Sigmoid colon (tissue), 7 donors: ENCODE data around the gene DNAJC21. TPM values are rescaled to one million over a fixed set of nuclear protein-coding genes. Genes with fewer than 3 reads are reported as not detected.
A peak's percentile ranks its signal among the peaks of the same experiment; 100 is the strongest.

ENCODE experiments used
- DNase-seq: peaks from one replicate; pipeline ENCODE4 v3.0.0-alpha.2; 2019
- H3K27ac ChIP-seq, 4 donors: fragments of 200-600 bp; sonication (generic); one replicate each; pipeline ENCODE4 v1.5.1; 2016 to 2019; ENCODE audit warnings: mild to moderate bottlenecking in 1 of 4
- H3K27me3 ChIP-seq, 3 donors: fragments of 200-600 bp; sonication (generic); one replicate each; pipeline ENCODE4 v1.5.1; 2019; ENCODE audit warnings: mild to moderate bottlenecking in 1 of 3
- H3K36me3 ChIP-seq, 4 donors: fragments of 200-600 bp; sonication (generic); one replicate each; pipeline ENCODE4 v1.5.1; 2016 to 2019
- H3K4me1 ChIP-seq, 4 donors: fragments of 200-600 bp; sonication (generic); one replicate each; pipeline ENCODE4 v1.5.1; 2017 to 2019
- H3K4me3 ChIP-seq, 4 donors: fragments of 200-600 bp; sonication (generic); one replicate each; pipeline ENCODE4 v1.5.1; 2017 to 2019; ENCODE audit warnings: mild to moderate bottlenecking in 2 of 4, moderate library complexity in 1 of 4
- H3K9me3 ChIP-seq, 4 donors: fragments of 200-600 bp in 3 of 4; sonication (generic) in 3 of 4; one replicate each; pipeline versions ENCODE4 v1.5.1 to v1.6.1; 2013 to 2019
- EP300 ChIP-seq, 4 donors: sonication (generic); formaldehyde crosslinking; IDR thresholded peaks; one replicate each; pipeline ENCODE4 v1.6.1; 2017; ENCODE audit warnings: antibody characterized with exemption in 4 of 4
- POLR2A ChIP-seq, 2 donors: fragments of 450-650 bp; IDR thresholded peaks; one replicate each; pipeline ENCODE4 v1.6.1; 2016; ENCODE audit warnings: antibody characterized with exemption in 2 of 2, mild to moderate bottlenecking in 2 of 2, moderate library complexity in 2 of 2
- POLR2AphosphoS5 ChIP-seq, 4 donors: sonication (generic); formaldehyde crosslinking; IDR thresholded peaks; one replicate each; pipeline ENCODE4 v1.6.1; 2017; ENCODE audit warnings: antibody characterized with exemption in 4 of 4
- WGBS, 2 donors: extraction: QIAGEN DNeasy Blood & Tissue Kit; methylation state at CpG; one replicate each; pipeline ENCODE4 v1.1.7; 2013; 5-methylcytosine and 5-hydroxymethylcytosine counted together
- intact Hi-C: fragments of 100-400 bp; cut with DNase I; formaldehyde crosslinking; loops from one replicate; pipeline ENCODE4 v1.15.1; 2023
- polyA plus RNA-seq, 3 donors: library from polyadenylated mRNA; stranded (reverse); fragments of 200-250 nt; gene quantifications; one replicate each; pipeline ENCODE4 v1.2.3, GENCODE V29; 2013
- total RNA-seq, 4 donors: library from RNA; depleted of rRNA; stranded (reverse); fragments of >200 nt; gene quantifications; one replicate each; pipeline ENCODE4 v1.1.0, GENCODE V29; 2016
- TF ChIP-seq, protein P1 (sequence below), 4 experiments: fragments of 450-650 bp in 3 of 4; fragments of 200-600 bp in 1 of 4; IDR thresholded peaks; one replicate each; pipeline ENCODE4 v1.5.1; 2016 to 2019; ENCODE audit warnings: antibody characterized with exemption in 4 of 4, mild to moderate bottlenecking in 3 of 4, moderate library complexity in 2 of 4
- donor health status: healthy with polysubstance abuse.
- donor health status: Bipolar disorder and iron deficiency.
- donor health status: healthy.

DNAJC21 gene
- total and polyA plus RNA-seq, 7 donors: 26.4 to 47.1 (median 40.6) TPM

GRCh38 chr5:34897646-34898045, 31.7 kb upstream of the DNAJC21 start:
- Histone ChIP-seq H3K27me3 (no peaks in the 10 kb centered on the region), H3K4me1 (peaks cover 0 to 4% (median 0%) of the 10 kb centered on the region in 4 donors), H3K27ac (no peak overlapping the region), H3K9me3 (no peaks in the 10 kb centered on the region), H3K36me3 (peaks cover 0 to 4% (median 0%) of the 10 kb centered on the region in 4 donors), H3K4me3 (no peak overlapping the region)
- intact Hi-C loops: loop anchor here (1.0 to 5.0 kb wide), 4 partner anchors 60 to 423 kb away; partner anchors contain the start of gene TTC23L
- TF ChIP-seq EP300 (IDR thresholded peaks at IDR 0.05): no peak
- TF ChIP-seq POLR2AphosphoS5 (IDR thresholded peaks at IDR 0.05): no peak
- no peak for TF ChIP-seq POLR2A (IDR thresholded peaks at IDR 0.05)
- TF ChIP-seq, protein P1, sequence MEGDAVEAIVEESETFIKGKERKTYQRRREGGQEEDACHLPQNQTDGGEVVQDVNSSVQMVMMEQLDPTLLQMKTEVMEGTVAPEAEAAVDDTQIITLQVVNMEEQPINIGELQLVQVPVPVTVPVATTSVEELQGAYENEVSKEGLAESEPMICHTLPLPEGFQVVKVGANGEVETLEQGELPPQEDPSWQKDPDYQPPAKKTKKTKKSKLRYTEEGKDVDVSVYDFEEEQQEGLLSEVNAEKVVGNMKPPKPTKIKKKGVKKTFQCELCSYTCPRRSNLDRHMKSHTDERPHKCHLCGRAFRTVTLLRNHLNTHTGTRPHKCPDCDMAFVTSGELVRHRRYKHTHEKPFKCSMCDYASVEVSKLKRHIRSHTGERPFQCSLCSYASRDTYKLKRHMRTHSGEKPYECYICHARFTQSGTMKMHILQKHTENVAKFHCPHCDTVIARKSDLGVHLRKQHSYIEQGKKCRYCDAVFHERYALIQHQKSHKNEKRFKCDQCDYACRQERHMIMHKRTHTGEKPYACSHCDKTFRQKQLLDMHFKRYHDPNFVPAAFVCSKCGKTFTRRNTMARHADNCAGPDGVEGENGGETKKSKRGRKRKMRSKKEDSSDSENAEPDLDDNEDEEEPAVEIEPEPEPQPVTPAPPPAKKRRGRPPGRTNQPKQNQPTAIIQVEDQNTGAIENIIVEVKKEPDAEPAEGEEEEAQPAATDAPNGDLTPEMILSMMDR (IDR thresholded peaks at IDR 0.05): no peak
- no peak for DNase-seq

GRCh38 chr5:34898258-34898895, 31.0 kb upstream of the DNAJC21 start:
- H3K27me3 ChIP-seq: no peaks in the 10 kb centered on the region
- peaks cover 0 to 4% (median 0%) of the 10 kb centered on the region in 4 donors for H3K4me1 ChIP-seq
- H3K4me3 ChIP-seq: no peak overlapping the region
- H3K36me3 ChIP-seq: peaks cover 0 to 4% (median 0%) of the 10 kb centered on the region in 4 donors
- 1 to 3% methylated on average over 3 of the region's 3 CpGs for WGBS, 2 donors
- intact Hi-C loops: loop anchor here (1.0 to 5.0 kb wide), 4 partner anchors 61 to 424 kb away; partner anchors contain the start of gene TTC23L
- no peak for TF ChIP-seq POLR2AphosphoS5 (IDR thresholded peaks at IDR 0.05)
- TF ChIP-seq, protein P1 (IDR thresholded peaks at IDR 0.05): peak in 3 of 4 experiments; percentile 79 to 82 (median 80)
- no peak for TF ChIP-seq POLR2A (IDR thresholded peaks at IDR 0.05)
- H3K9me3 ChIP-seq: no peaks in the 10 kb centered on the region
- H3K27ac ChIP-seq: no peak overlapping the region
- peak; percentile 75 for DNase-seq

DNA sequence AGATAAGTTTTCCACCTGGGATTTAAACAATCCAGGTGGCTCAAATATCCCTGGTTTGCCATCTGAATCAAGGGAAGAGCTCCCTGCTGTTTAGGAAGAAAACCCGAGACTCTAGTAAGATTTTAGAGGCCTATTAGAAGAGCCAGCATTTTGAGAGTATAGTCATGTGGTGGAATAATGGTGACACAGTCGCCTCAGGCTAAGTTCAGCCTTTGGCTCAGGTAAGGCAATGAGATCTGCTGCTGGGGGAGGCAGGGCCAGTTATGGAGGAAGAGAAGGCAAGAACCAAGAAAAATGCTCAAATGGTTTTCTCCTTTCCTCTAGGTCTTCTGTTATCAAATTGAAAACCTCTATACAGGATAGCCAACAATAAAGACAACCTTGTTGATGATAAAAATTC, 30.3 kb upstream of the DNAJC21 start:
- Histone ChIP-seq H3K4me3 (no peak overlapping the region), H3K27ac (no peak overlapping the region), H3K36me3 (peaks cover 0 to 4% (median 0%) of the 10 kb centered on the region in 4 donors), H3K9me3 (no peaks in the 10 kb centered on the region), H3K27me3 (no peaks in the 10 kb centered on the region), H3K4me1 (peaks cover 0 to 4% (median 0%) of the 10 kb centered on the region in 4 donors)
- 95 to 96% methylated on average over 2 of the region's 2 CpGs for WGBS, 2 donors
- intact Hi-C loops: loop anchor here (5.0 kb wide), 1 partner anchor 62 kb away; the partner anchor contains the start of gene TTC23L
- TF ChIP-seq POLR2A (IDR thresholded peaks at IDR 0.05) (no peak), EP300 (IDR thresholded peaks at IDR 0.05) (no peak), POLR2AphosphoS5 (IDR thresholded peaks at IDR 0.05) (no peak)
- TF ChIP-seq, protein P1 (IDR thresholded peaks at IDR 0.05): no peak
- no peak for DNase-seq

DNA sequence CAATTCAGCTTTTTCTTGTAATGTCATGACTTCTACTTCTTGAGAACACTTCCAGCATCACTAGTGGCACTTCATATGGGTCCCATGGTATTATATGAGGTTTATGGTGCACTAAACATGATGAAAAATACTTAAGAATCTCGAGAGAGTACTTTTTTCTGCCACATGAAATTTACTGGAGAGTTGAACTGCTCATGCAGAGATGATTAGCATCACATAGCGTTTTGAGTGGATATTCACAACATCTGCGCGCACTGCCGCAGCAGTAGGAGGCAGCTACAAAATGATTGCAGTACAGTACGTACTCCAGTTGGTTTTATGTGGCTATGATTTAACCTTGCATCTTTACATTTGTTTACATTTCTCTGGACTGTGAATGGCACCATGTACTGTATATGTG, 28.7 kb upstream of the DNAJC21 start:
- no peak for DNase-seq
- WGBS, 2 donors: 84 to 92% methylated on average over 6 of the region's 6 CpGs
- no peak overlapping the region for H3K27ac ChIP-seq
- peaks cover 0 to 4% (median 0%) of the 10 kb centered on the region in 4 donors for H3K4me1 ChIP-seq
- H3K27me3 ChIP-seq: no peaks in the 10 kb centered on the region
- intact Hi-C loops: no loop called here
- TF ChIP-seq EP300 (IDR thresholded peaks at IDR 0.05) (no peak), POLR2AphosphoS5 (IDR thresholded peaks at IDR 0.05) (no peak), POLR2A (IDR thresholded peaks at IDR 0.05) (no peak)
- TF ChIP-seq, protein P1 (IDR thresholded peaks at IDR 0.05): no peak
- H3K4me3 ChIP-seq: no peak overlapping the region
- H3K36me3 ChIP-seq: peaks cover 0 to 16% (median 2%) of the 10 kb centered on the region in 4 donors
- H3K9me3 ChIP-seq: no peaks in the 10 kb centered on the region
